Measurements from ENCODE around the gene CARMIL1. TPM values are rescaled to one million over a fixed set of nuclear protein-coding genes. Genes with fewer than 3 reads are reported as not detected.

Gene CARMIL1
- total RNA-seq, 1 experiment from 2014 or later = 25.2 TPM

GRCh38 chr6:25558155-25558817 is 279.1 kb downstream of the CARMIL1 start:
- intact Hi-C loops (cut with micrococcal nuclease) = loop anchor here (5.0 kb wide), 1 partner anchor 66 kb away; no protein-coding TSS in a partner anchor
- no peak for TF ChIP-seq CTCF (IDR thresholded peaks at IDR 0.05; ENCODE audit: unreplicated experiment)
- DNase-seq (ENCODE audit: unreplicated experiment) = no peak
- H3K4me1 Mint-ChIP-seq (ENCODE audit: insufficient read depth, unreplicated experiment) = peaks cover 5% of the 10 kb centered on the region
- POLR2A ChIA-PET = interaction anchor here (0.5 kb wide), 1 partner anchor 894 kb away, joined by 3 read pairs; no protein-coding TSS in a partner anchor
- BruUV-seq (replicated peaks) = no TSS peak
- H3K4me3 Mint-ChIP-seq (ENCODE audit: unreplicated experiment) = no peak overlapping the region
- CTCF ChIA-PET = interaction anchor here (1.8 to 4.5 kb wide), 3 partner anchors 8 to 292 kb away, joined by 5 to 35 read pairs (median 10); no protein-coding TSS in a partner anchor
- H3K27me3 Mint-ChIP-seq (ENCODE audit: insufficient read depth, unreplicated experiment) = no peaks in the 10 kb centered on the region
- no peak overlapping the region for H3K27ac Mint-ChIP-seq (ENCODE audit: low read depth, unreplicated experiment)
- peaks cover 10% of the 10 kb centered on the region for H3K36me3 Mint-ChIP-seq (ENCODE audit: insufficient read depth, unreplicated experiment)
- no peaks in the 10 kb centered on the region for H3K9me3 Mint-ChIP-seq (ENCODE audit: unreplicated experiment)

GRCh38 chr6:25560865-25561264 is 281.7 kb downstream of the CARMIL1 start:
- Mint-ChIP-seq H3K9me3 (ENCODE audit: unreplicated experiment) (no peaks in the 10 kb centered on the region), H3K4me3 (ENCODE audit: unreplicated experiment) (no peak overlapping the region), H3K27ac (ENCODE audit: low read depth, unreplicated experiment) (no peak overlapping the region), H3K36me3 (ENCODE audit: insufficient read depth, unreplicated experiment) (peaks cover 12% of the 10 kb centered on the region), H3K27me3 (ENCODE audit: insufficient read depth, unreplicated experiment) (no peaks in the 10 kb centered on the region), H3K4me1 (ENCODE audit: insufficient read depth, unreplicated experiment) (peaks cover 5% of the 10 kb centered on the region)
- no TSS peak for BruUV-seq (replicated peaks)
- DNase-seq (ENCODE audit: unreplicated experiment) = no peak
- ChIA-PET CTCF (no interaction called here), POLR2A (no interaction called here)
- intact Hi-C loops (cut with micrococcal nuclease) = loop anchor here (5.0 kb wide), 1 partner anchor 331 kb away; no protein-coding TSS in a partner anchor
- no peak for TF ChIP-seq CTCF (IDR thresholded peaks at IDR 0.05; ENCODE audit: unreplicated experiment)

DNA sequence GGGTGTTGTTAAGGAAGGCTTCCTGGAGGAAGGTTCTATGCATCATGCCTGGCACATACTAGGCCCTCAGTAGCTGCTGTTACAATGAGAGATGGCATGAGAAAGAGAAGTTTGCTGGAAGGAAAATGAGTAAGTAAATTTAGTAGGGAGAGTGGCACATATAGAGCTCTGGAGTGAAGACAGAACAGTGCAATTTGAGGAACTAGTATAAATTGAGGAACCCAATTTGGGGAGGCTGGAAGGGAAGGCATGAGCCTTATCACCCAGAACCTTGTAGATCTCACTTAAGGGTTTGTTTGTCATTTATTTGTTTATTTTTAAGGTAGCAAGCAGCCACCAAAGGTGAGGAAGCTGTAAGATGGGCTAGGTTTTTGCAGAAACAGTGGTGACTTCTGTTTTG is 285.8 kb downstream of the CARMIL1 start:
- Mint-ChIP-seq H3K27me3 (ENCODE audit: insufficient read depth, unreplicated experiment) (no peaks in the 10 kb centered on the region), H3K4me1 (ENCODE audit: insufficient read depth, unreplicated experiment) (no peaks in the 10 kb centered on the region), H3K36me3 (ENCODE audit: insufficient read depth, unreplicated experiment) (peaks cover 9% of the 10 kb centered on the region), H3K27ac (ENCODE audit: low read depth, unreplicated experiment) (no peak overlapping the region), H3K9me3 (ENCODE audit: unreplicated experiment) (no peaks in the 10 kb centered on the region), H3K4me3 (ENCODE audit: unreplicated experiment) (no peak overlapping the region)
- no peak for TF ChIP-seq CTCF (IDR thresholded peaks at IDR 0.05; ENCODE audit: unreplicated experiment)
- no peak for DNase-seq (ENCODE audit: unreplicated experiment)
- POLR2A ChIA-PET = no interaction called here
- no TSS peak for BruUV-seq (replicated peaks)
- CTCF ChIA-PET = interaction anchor here (0.6 to 4.2 kb wide), 5 partner anchors 9 to 342 kb away, joined by 3 to 38 read pairs (median 3); no protein-coding TSS in a partner anchor
- intact Hi-C loops (cut with micrococcal nuclease) = loop anchor here (5.0 kb wide), 1 partner anchor 327 kb away; no protein-coding TSS in a partner anchor

DNA sequence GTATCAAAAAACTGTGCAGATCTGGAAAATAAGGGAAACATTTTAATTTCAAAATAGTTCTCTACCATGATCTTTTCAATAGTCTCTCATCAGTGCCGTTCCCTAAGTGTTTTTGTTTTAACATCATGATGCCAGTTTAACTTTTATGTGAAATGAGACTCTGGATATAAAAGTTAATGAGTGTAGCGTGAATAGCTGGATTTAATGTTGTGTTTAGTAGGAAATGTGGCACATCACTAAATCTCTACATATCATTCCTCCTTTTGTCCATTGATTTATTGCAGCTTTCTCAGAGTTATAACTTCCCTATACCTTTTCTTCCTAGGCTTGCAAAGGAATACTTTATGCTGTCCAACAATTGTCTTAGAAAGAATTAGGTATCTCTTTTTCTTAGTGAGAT is 291.4 kb downstream of the CARMIL1 start:
- intact Hi-C loops (cut with micrococcal nuclease) = no loop called here
- ChIA-PET POLR2A (no interaction called here), CTCF (no interaction called here)
- no peak for TF ChIP-seq CTCF (IDR thresholded peaks at IDR 0.05; ENCODE audit: unreplicated experiment)
- BruUV-seq (replicated peaks) = no TSS peak
- no peak for DNase-seq (ENCODE audit: unreplicated experiment)
- no peaks in the 10 kb centered on the region for H3K27me3 Mint-ChIP-seq (ENCODE audit: insufficient read depth, unreplicated experiment)
- H3K4me1 Mint-ChIP-seq (ENCODE audit: insufficient read depth, unreplicated experiment) = no peaks in the 10 kb centered on the region
- peaks cover 15% of the 10 kb centered on the region for H3K36me3 Mint-ChIP-seq (ENCODE audit: insufficient read depth, unreplicated experiment)
- H3K27ac Mint-ChIP-seq (ENCODE audit: low read depth, unreplicated experiment) = no peak overlapping the region
- no peaks in the 10 kb centered on the region for H3K9me3 Mint-ChIP-seq (ENCODE audit: unreplicated experiment)
- no peak overlapping the region for H3K4me3 Mint-ChIP-seq (ENCODE audit: unreplicated experiment)
